Measurements from ENCODE around the gene HHAT. TPM values are rescaled to one million over a fixed set of nuclear protein-coding genes. Genes with fewer than 3 reads are reported as not detected.

The HHAT gene
- total and polyA plus RNA-seq, 9 of the 15 experiments (the other 6 are each of a cell fraction or from before 2014, with no cell fraction given), result 0.07 to 0.16 (median 0.13) TPM; not detected in 1

GRCh38 chr1:210407207-210407886, 78.6 kb downstream of the HHAT start (continued):
- TF ChIP-seq ZBTB11 (CRISPR knock-in tag; IDR thresholded peaks at IDR 0.05) (no peak), ZNF217 (CRISPR knock-in tag; IDR thresholded peaks at IDR 0.05) (no peak), HNRNPUL1 (IDR thresholded peaks at IDR 0.05; ENCODE audit: low read length) (no peak), ZNF780A (CRISPR knock-in tag; IDR thresholded peaks at IDR 0.05) (no peak), NBN (IDR thresholded peaks at IDR 0.05; ENCODE audit: low read depth) (no peak), KLF16 (IDR thresholded peaks at IDR 0.05) (0 out of 2 replicates have a peak, but pooled peaks have one; percentile 39), FOXJ3 (CRISPR knock-in tag; IDR thresholded peaks at IDR 0.05) (no peak), ZNF280B (CRISPR knock-in tag; IDR thresholded peaks at IDR 0.05) (no peak), MBD1 (CRISPR knock-in tag; IDR thresholded peaks at IDR 0.05) (no peak), NR2C2 (CRISPR knock-in tag; IDR thresholded peaks at IDR 0.05) (no peak), NR2C2 (tag; IDR thresholded peaks at IDR 0.05) (no peak), ZNF586 (CRISPR knock-in tag; conservative IDR thresholded peaks at IDR 0.05) (no peak), SIX5 (IDR thresholded peaks at IDR 0.05; ENCODE audit: borderline replicate concordance in 1 of 2, insufficient read depth in 1 of 2, low read depth in 1 of 2, low read length in 2 of 2) (no peak), ZEB2 (IDR thresholded peaks at IDR 0.05) (no peak), ZNF57 (CRISPR knock-in tag; IDR thresholded peaks at IDR 0.05) (no peak), MCM5 (IDR thresholded peaks at IDR 0.05; ENCODE audit: low read depth) (no peak), TAF9B (IDR thresholded peaks at IDR 0.05; ENCODE audit: partially characterized antibody) (no peak), NFYB (IDR thresholded peaks at IDR 0.05; ENCODE audit: extremely low read depth, insufficient read length) (no peak), KDM1A (IDR thresholded peaks at IDR 0.05) (no peak), TFE3 (CRISPR knock-in tag; IDR thresholded peaks at IDR 0.05) (no peak), RB1 (IDR thresholded peaks at IDR 0.05; ENCODE audit: low read depth) (peak; percentile 50), TBL1XR1 (IDR thresholded peaks at IDR 0.05; ENCODE audit: low read length in 2 of 2) (no peak)
